Hepatocyte (in vitro differentiated cells): ENCODE results near the gene FAM111B. TPM values are rescaled to one million over a fixed set of nuclear protein-coding genes. Genes with fewer than 3 reads are reported as not detected.
"Not testable (repeated sequence)": the region's sequence is repeated elsewhere in the genome, so short reads cannot be mapped to it uniquely, and the experiment has no call there.

ENCODE experiments used
- DNase-seq: peaks from one replicate; pipeline ENCODE4 v3.0.0-alpha.2; 2016; ENCODE audit warnings: low spot score
- H2AFZ ChIP-seq: fragments of 200-600 bp; sonication (generic); 2 replicates; pipeline ENCODE4 v1.6.0; 2016; ENCODE audit warnings: antibody characterized with exemption, mild to moderate bottlenecking
- H3K27ac ChIP-seq: fragments of 200-600 bp; sonication (generic); 2 replicates; pipeline ENCODE4 v1.5.1; 2016; ENCODE audit warnings: mild to moderate bottlenecking
- H3K27me3 ChIP-seq: fragments of 200-600 bp; sonication (generic); 2 replicates; pipeline ENCODE4 v1.6.1; 2016
- H3K36me3 ChIP-seq: fragments of 200-600 bp; sonication (generic); replicated peaks from 2 replicates; pipeline ENCODE4 v1.5.1; 2016; ENCODE audit warnings: low read depth; ENCODE audit not compliant: insufficient read depth
- H3K4me1 ChIP-seq: fragments of 200-600 bp; sonication (generic); 2 replicates; pipeline ENCODE4 v1.5.1; 2016; ENCODE audit warnings: mild to moderate bottlenecking, moderate library complexity; ENCODE audit not compliant: insufficient read depth
- H3K4me2 ChIP-seq: fragments of 200-600 bp; sonication (generic); 2 replicates; pipeline ENCODE4 v1.6.0; 2016
- H3K4me3 ChIP-seq: fragments of 200-600 bp; sonication (generic); 2 replicates; pipeline ENCODE4 v1.5.1; 2016; ENCODE audit warnings: mild to moderate bottlenecking
- H3K79me2 ChIP-seq: fragments of 200-600 bp; sonication (generic); 2 replicates; pipeline ENCODE4 v1.6.0; 2017; ENCODE audit warnings: mild to moderate bottlenecking
- H3K9me2 ChIP-seq: fragments of 200-600 bp; sonication (generic); replicated peaks from 2 replicates; pipeline ENCODE4 v1.6.0; 2017; ENCODE audit warnings: mild to moderate bottlenecking; ENCODE audit not compliant: insufficient read depth
- H3K9me3 ChIP-seq: fragments of 200-600 bp; sonication (generic); 2 replicates; pipeline ENCODE4 v1.5.1; 2016; ENCODE audit warnings: low read depth, mild to moderate bottlenecking
- H4K20me1 ChIP-seq: fragments of 200-600 bp; sonication (generic); 2 replicates; pipeline ENCODE4 v1.6.0; 2016; ENCODE audit warnings: mild to moderate bottlenecking; ENCODE audit not compliant: insufficient read depth, poor library complexity, severe bottlenecking
- EZH2 ChIP-seq: fragments of 200-600 bp; sonication (generic); IDR thresholded peaks from 2 replicates; pipeline ENCODE4 v1.6.1; 2016; ENCODE audit warnings: antibody characterized with exemption, mild to moderate bottlenecking, borderline replicate concordance
- EZH2phosphoT487 ChIP-seq: fragments of 200-600 bp; sonication (generic); IDR thresholded peaks from one replicate; pipeline ENCODE4 v1.6.1; 2018; ENCODE audit warnings: antibody characterized with exemption, mild to moderate bottlenecking, low read depth, moderate library complexity; ENCODE audit not compliant: unreplicated experiment, severe bottlenecking
- WGBS: methylation state at CpG from one replicate; pipeline ENCODE4 v1.1.6; 2016; ENCODE audit warnings: low lambda C conversion rate; ENCODE audit errors: missing lambda C conversion rate; 5-methylcytosine and 5-hydroxymethylcytosine counted together
- polyA plus RNA-seq: library from polyadenylated mRNA; unstranded; fragments of >200 nt; fragmentation: Nextera tagmentation; extraction: Ambion mirVana; gene quantifications from 2 replicates; pipeline ENCODE4 v1.2.1, GENCODE V29; 2016
- total RNA-seq: library from RNA; depleted of rRNA; stranded (reverse); fragments of >200 nt; gene quantifications from 2 replicates; pipeline ENCODE4 v1.2.3, GENCODE V29; 2014
- TF ChIP-seq, protein P1 (sequence below): fragments of 200-600 bp; sonication (generic); IDR thresholded peaks from 2 replicates; pipeline ENCODE4 v1.5.1; 2016; ENCODE audit warnings: antibody characterized with exemption, mild to moderate bottlenecking; ENCODE audit not compliant: poor library complexity

Gene FAM111B
- total and polyA plus RNA-seq, 2 experiments from 2014 or later, result 1.8 to 5.4 TPM

GRCh38 chr11:59062602-59063529 is 44.2 kb upstream of the FAM111B start:
- no peak for DNase-seq
- Histone ChIP-seq H3K4me2 (no peak overlapping the region), H3K79me2 (no peaks in the 10 kb centered on the region), H4K20me1 (no peaks in the 10 kb centered on the region), H3K4me1 (no peaks in the 10 kb centered on the region), H3K27ac (no peak overlapping the region), H3K4me3 (no peak overlapping the region), H3K36me3 (no peaks in the 10 kb centered on the region), H3K27me3 (peaks cover 7% of the 10 kb centered on the region), H3K9me3 (no peaks in the 10 kb centered on the region), H3K9me2 (no peaks in the 10 kb centered on the region), H2AFZ (no peak overlapping the region)
- no peak for TF ChIP-seq EZH2
- TF ChIP-seq, protein P1, sequence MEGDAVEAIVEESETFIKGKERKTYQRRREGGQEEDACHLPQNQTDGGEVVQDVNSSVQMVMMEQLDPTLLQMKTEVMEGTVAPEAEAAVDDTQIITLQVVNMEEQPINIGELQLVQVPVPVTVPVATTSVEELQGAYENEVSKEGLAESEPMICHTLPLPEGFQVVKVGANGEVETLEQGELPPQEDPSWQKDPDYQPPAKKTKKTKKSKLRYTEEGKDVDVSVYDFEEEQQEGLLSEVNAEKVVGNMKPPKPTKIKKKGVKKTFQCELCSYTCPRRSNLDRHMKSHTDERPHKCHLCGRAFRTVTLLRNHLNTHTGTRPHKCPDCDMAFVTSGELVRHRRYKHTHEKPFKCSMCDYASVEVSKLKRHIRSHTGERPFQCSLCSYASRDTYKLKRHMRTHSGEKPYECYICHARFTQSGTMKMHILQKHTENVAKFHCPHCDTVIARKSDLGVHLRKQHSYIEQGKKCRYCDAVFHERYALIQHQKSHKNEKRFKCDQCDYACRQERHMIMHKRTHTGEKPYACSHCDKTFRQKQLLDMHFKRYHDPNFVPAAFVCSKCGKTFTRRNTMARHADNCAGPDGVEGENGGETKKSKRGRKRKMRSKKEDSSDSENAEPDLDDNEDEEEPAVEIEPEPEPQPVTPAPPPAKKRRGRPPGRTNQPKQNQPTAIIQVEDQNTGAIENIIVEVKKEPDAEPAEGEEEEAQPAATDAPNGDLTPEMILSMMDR, result no peak
- TF ChIP-seq EZH2phosphoT487, result no peak
- WGBS, result 91% methylated on average over 56 of the region's 56 CpGs

- not testable (repeated sequence) for H3K4me3 ChIP-seq, H3K36me3 ChIP-seq, H3K27me3 ChIP-seq, H3K27ac ChIP-seq, H3K4me2 ChIP-seq, H3K9me3 ChIP-seq, H3K4me1 ChIP-seq, H2AFZ ChIP-seq, H4K20me1 ChIP-seq, H3K79me2 ChIP-seq, DNase-seq, H3K9me2 ChIP-seq
- WGBS, result 80% methylated on average over 14 of the region's 14 CpGs
These were observed 42.9 kb upstream of the FAM111B start for GRCh38 chr11:59063996-59064727.

DNA sequence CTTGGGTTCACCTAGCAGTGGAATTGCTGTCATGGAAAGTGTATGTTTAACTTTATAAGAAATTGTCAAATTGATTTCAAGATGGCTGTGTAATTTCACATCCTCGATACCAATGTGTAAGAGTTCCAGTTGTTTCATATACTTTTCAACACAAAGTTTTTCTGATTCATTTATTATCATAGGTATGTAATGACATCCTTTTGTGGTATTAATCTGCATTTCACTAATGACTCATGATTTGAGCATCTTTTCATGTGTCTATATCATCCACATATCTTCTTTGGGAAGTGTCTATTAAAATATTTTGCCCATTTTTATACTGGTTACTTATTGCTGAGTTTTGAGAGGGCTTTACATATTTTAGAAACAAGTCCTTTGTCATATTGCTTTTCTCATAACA is 38.0 kb upstream of the FAM111B start:
- Histone ChIP-seq H3K36me3 (no peaks in the 10 kb centered on the region), H3K27ac (no peak overlapping the region), H4K20me1 (no peaks in the 10 kb centered on the region), H2AFZ (no peak overlapping the region), H3K9me2 (no peaks in the 10 kb centered on the region), H3K27me3 (peaks cover 7% of the 10 kb centered on the region), H3K79me2 (no peaks in the 10 kb centered on the region), H3K4me3 (no peak overlapping the region), H3K9me3 (no peaks in the 10 kb centered on the region), H3K4me2 (no peak overlapping the region), H3K4me1 (no peaks in the 10 kb centered on the region)
- WGBS, result 84% methylated on average over 1 of the region's 1 CpG
- TF ChIP-seq, protein P1, result no peak
- TF ChIP-seq EZH2phosphoT487, result no peak
- TF ChIP-seq EZH2, result no peak
- no peak for DNase-seq
